Loucy (cell line): Measurements from ENCODE around the gene SUFU.

Experiments
- EZH2phosphoT487 ChIP-seq: fragments of 200-600 bp; IDR thresholded peaks from 2 replicates; pipeline ENCODE4 v1.6.1; 2018; ENCODE audit warnings: antibody characterized with exemption, mild to moderate bottlenecking, moderate library complexity, borderline replicate concordance
- TF ChIP-seq, protein P1 (sequence below): fragments of 200-600 bp; sonication (generic); conservative IDR thresholded peaks from 2 replicates; pipeline ENCODE4 v1.5.1; 2014; ENCODE audit warnings: mild to moderate bottlenecking, antibody characterized with exemption, low read length

DNA sequence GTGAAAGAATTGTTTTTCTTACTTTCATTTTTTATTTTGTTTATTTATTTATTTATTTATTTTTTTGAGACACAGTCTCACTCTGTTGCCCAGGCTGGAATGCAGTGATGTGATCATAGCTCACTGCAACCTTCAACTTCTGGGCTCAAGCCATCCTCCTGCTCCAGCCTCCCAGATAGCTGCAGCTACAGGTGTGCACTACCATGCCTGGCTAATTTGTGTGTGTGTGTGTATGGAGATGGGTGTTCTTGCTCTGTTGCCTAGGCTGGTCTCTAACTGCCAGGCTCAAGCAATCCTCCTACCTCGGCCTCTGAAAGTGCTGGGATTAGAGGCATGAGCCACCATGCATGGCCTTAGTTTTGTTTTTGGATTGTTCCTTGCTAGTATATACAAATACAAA is 85.1 kb downstream of the SUFU start:
- TF ChIP-seq, protein P1, sequence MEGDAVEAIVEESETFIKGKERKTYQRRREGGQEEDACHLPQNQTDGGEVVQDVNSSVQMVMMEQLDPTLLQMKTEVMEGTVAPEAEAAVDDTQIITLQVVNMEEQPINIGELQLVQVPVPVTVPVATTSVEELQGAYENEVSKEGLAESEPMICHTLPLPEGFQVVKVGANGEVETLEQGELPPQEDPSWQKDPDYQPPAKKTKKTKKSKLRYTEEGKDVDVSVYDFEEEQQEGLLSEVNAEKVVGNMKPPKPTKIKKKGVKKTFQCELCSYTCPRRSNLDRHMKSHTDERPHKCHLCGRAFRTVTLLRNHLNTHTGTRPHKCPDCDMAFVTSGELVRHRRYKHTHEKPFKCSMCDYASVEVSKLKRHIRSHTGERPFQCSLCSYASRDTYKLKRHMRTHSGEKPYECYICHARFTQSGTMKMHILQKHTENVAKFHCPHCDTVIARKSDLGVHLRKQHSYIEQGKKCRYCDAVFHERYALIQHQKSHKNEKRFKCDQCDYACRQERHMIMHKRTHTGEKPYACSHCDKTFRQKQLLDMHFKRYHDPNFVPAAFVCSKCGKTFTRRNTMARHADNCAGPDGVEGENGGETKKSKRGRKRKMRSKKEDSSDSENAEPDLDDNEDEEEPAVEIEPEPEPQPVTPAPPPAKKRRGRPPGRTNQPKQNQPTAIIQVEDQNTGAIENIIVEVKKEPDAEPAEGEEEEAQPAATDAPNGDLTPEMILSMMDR = no peak
- no peak for TF ChIP-seq EZH2phosphoT487
